ENCODE results near the gene TTC7B. TPM values are rescaled to one million over a fixed set of nuclear protein-coding genes. Genes with fewer than 3 reads are reported as not detected.

TTC7B gene
- total and polyA plus RNA-seq, 2 donors (not counting 1 experiment from before 2014, with no cell fraction given), result 0.36 to 3.2 TPM

GRCh38 chr14:90760591-90761316, 55.5 kb downstream of the TTC7B start:
- CTCF ChIA-PET, result interaction anchor here (0.6 to 4.6 kb wide), 4 partner anchors 9 to 492 kb away, joined by 3 to 25 read pairs (median 8); no protein-coding TSS in a partner anchor
- Histone ChIP-seq H3K9ac (ENCODE audit: low read length) (no peak overlapping the region), H3K4me1 (ENCODE audit: control insufficient read depth in 2 of 2, insufficient read depth in 2 of 2, low read length in 2 of 2) (peaks cover 22 to 29% of the 10 kb centered on the region in 2 donors), H3K36me3 (replicated peaks in 1 of 2; ENCODE audit: control extremely low read depth in 1 of 2, control insufficient read depth in 1 of 2, extremely low read depth in 1 of 2, insufficient read depth in 2 of 2, low read length in 1 of 2) (no peaks in the 10 kb centered on the region), H3K4me2 (replicated peaks; ENCODE audit: low read depth, low read length, poor library complexity, severe bottlenecking) (no peak overlapping the region), H3K27ac (ENCODE audit: low read length in 2 of 2) (no peak overlapping the region), H3K9me3 (ENCODE audit: control extremely low read depth in 1 of 3, control insufficient read depth in 2 of 3, insufficient read depth in 1 of 3, low read length in 2 of 3) (peaks cover 0 to 7% (median 0%) of the 10 kb centered on the region in 3 donors), H3K27me3 (replicated peaks in 1 of 4; ENCODE audit: control extremely low read depth in 1 of 4, control insufficient read depth in 3 of 4, insufficient read depth in 4 of 4, low read length in 3 of 4) (no peaks in the 10 kb centered on the region), H3K79me2 (ENCODE audit: control insufficient read depth, insufficient read depth, low read length) (no peaks in the 10 kb centered on the region), H2AFZ (ENCODE audit: insufficient read depth, low read depth, low read length, poor library complexity, severe bottlenecking) (no peak overlapping the region), H4K20me1 (ENCODE audit: control insufficient read depth, insufficient read depth, low read length, poor library complexity, severe bottlenecking) (no peaks in the 10 kb centered on the region), H3K4me3 (ENCODE audit: control extremely low read depth in 1 of 5, extremely low read depth in 1 of 5, insufficient read depth in 1 of 5, low read depth in 2 of 5, low read length in 4 of 5) (no peak overlapping the region)
- 100% methylated on average over 2 of the region's 4 CpGs for WGBS (ENCODE audit: insufficient coverage)
- H3K9me3 Mint-ChIP-seq (ENCODE audit: insufficient read depth), result peaks cover 3% of the 10 kb centered on the region
- peak; percentile 38 for TF ChIP-seq CTCF (IDR thresholded peaks at IDR 0.05)
- no peak for TF ChIP-seq EZH2 (IDR thresholded peaks at IDR 0.05; ENCODE audit: borderline replicate concordance, insufficient read depth, low read depth, low read length, poor library complexity, severe bottlenecking)
- H3K4me3 Mint-ChIP-seq, result no peak overlapping the region
- no peak for ATAC-seq (ENCODE audit: low read depth)
- H3K4me1 Mint-ChIP-seq, result peaks cover 20% of the 10 kb centered on the region
- peaks cover 3% of the 10 kb centered on the region for H3K27me3 Mint-ChIP-seq
- intact Hi-C loops (cut with micrococcal nuclease), result no loop called here
- POLR2A ChIA-PET, result interaction anchor here (0.6 kb wide), 1 partner anchor 425 kb away, joined by 3 read pairs; no protein-coding TSS in a partner anchor
- H3K27ac Mint-ChIP-seq, result no peak overlapping the region
- DNase-seq, result peak; percentile 22

GRCh38 chr14:90760078-90760444, 56.2 kb downstream of the TTC7B start:
- peak overlapping the region; percentile 71 to 79 for H3K27ac ChIP-seq (ENCODE audit: low read length in 2 of 2)
- Mint-ChIP-seq H3K9me3 (ENCODE audit: insufficient read depth) (peaks cover 3% of the 10 kb centered on the region), H3K27ac (peak overlapping the region; percentile 34), H3K4me3 (no peak overlapping the region), H3K27me3 (peaks cover 3% of the 10 kb centered on the region), H3K4me1 (peaks cover 20% of the 10 kb centered on the region)
- H3K79me2 ChIP-seq (ENCODE audit: control insufficient read depth, insufficient read depth, low read length), result no peaks in the 10 kb centered on the region
- H3K4me2 ChIP-seq (replicated peaks; ENCODE audit: low read depth, low read length, poor library complexity, severe bottlenecking), result peak overlapping the region; percentile 96
- intact Hi-C loops (cut with micrococcal nuclease), result no loop called here
- ATAC-seq (ENCODE audit: low read depth), result no peak
- H3K4me1 ChIP-seq (ENCODE audit: control insufficient read depth in 2 of 2, insufficient read depth in 2 of 2, low read length in 2 of 2), result peaks cover 22 to 29% of the 10 kb centered on the region in 2 donors
- no peak for TF ChIP-seq CTCF (IDR thresholded peaks at IDR 0.05)
- TF ChIP-seq EZH2 (IDR thresholded peaks at IDR 0.05; ENCODE audit: borderline replicate concordance, insufficient read depth, low read depth, low read length, poor library complexity, severe bottlenecking), result no peak
- H3K9me3 ChIP-seq (ENCODE audit: control extremely low read depth in 1 of 3, control insufficient read depth in 2 of 3, insufficient read depth in 1 of 3, low read length in 2 of 3), result peaks cover 0 to 7% (median 0%) of the 10 kb centered on the region in 3 donors
- H3K27me3 ChIP-seq (replicated peaks in 1 of 4; ENCODE audit: control extremely low read depth in 1 of 4, control insufficient read depth in 3 of 4, insufficient read depth in 4 of 4, low read length in 3 of 4), result no peaks in the 10 kb centered on the region
- H3K36me3 ChIP-seq (replicated peaks in 1 of 2; ENCODE audit: control extremely low read depth in 1 of 2, control insufficient read depth in 1 of 2, extremely low read depth in 1 of 2, insufficient read depth in 2 of 2, low read length in 1 of 2), result no peaks in the 10 kb centered on the region
- ChIA-PET POLR2A (no interaction called here), CTCF (interaction anchor here (0.5 to 4.6 kb wide), 11 partner anchors 9 to 787 kb away, joined by 3 to 25 read pairs (median 7); partner anchors contain the start of gene CALM1)
- H3K4me3 ChIP-seq (ENCODE audit: control extremely low read depth in 1 of 5, extremely low read depth in 1 of 5, insufficient read depth in 1 of 5, low read depth in 2 of 5, low read length in 4 of 5), result no peak overlapping the region
- H2AFZ ChIP-seq (ENCODE audit: insufficient read depth, low read depth, low read length, poor library complexity, severe bottlenecking), result peak overlapping the region; percentile 97
- H3K9ac ChIP-seq (ENCODE audit: low read length), result no peak overlapping the region
- WGBS (ENCODE audit: insufficient coverage), result 92% methylated on average over 4 of the region's 4 CpGs
- no peaks in the 10 kb centered on the region for H4K20me1 ChIP-seq (ENCODE audit: control insufficient read depth, insufficient read depth, low read length, poor library complexity, severe bottlenecking)
- no peak for DNase-seq
